Adipocyte (in vitro differentiated cells): ENCODE results near the gene SELENOO.
A peak's percentile ranks its signal among the peaks of the same experiment; 100 is the strongest.

Experiments
- DNase-seq: peaks from one replicate; pipeline ENCODE4 v3.0.0-alpha.2; 2015; ENCODE audit warnings: low read depth
- H3K27me3 ChIP-seq: replicated peaks from 2 replicates; pipeline ENCODE4 v1.7.0; 2013; ENCODE audit warnings: mild to moderate bottlenecking, low read length, moderate library complexity; ENCODE audit not compliant: control insufficient read depth, insufficient read depth
- H3K36me3 ChIP-seq: 2 replicates; pipeline ENCODE4 v1.7.0; 2013; ENCODE audit warnings: low read length, mild to moderate bottlenecking, moderate library complexity; ENCODE audit not compliant: control insufficient read depth, insufficient read depth, severe bottlenecking
- H3K4me1 ChIP-seq: 2 replicates; pipeline ENCODE4 v1.7.0; 2013; ENCODE audit warnings: mild to moderate bottlenecking, low read length, moderate library complexity; ENCODE audit not compliant: control insufficient read depth, insufficient read depth
- H3K4me3 ChIP-seq: 2 replicates; pipeline ENCODE4 v1.7.0; 2013; ENCODE audit warnings: mild to moderate bottlenecking, low read length, moderate library complexity
- H3K9ac ChIP-seq: 2 replicates; pipeline ENCODE4 v1.7.0; 2013; ENCODE audit warnings: mild to moderate bottlenecking, low read length, moderate library complexity
- H3K9me3 ChIP-seq: 2 replicates; pipeline ENCODE4 v1.7.0; 2013; ENCODE audit warnings: mild to moderate bottlenecking, low read length, moderate library complexity; ENCODE audit not compliant: control insufficient read depth

The SELENOO gene

DNA sequence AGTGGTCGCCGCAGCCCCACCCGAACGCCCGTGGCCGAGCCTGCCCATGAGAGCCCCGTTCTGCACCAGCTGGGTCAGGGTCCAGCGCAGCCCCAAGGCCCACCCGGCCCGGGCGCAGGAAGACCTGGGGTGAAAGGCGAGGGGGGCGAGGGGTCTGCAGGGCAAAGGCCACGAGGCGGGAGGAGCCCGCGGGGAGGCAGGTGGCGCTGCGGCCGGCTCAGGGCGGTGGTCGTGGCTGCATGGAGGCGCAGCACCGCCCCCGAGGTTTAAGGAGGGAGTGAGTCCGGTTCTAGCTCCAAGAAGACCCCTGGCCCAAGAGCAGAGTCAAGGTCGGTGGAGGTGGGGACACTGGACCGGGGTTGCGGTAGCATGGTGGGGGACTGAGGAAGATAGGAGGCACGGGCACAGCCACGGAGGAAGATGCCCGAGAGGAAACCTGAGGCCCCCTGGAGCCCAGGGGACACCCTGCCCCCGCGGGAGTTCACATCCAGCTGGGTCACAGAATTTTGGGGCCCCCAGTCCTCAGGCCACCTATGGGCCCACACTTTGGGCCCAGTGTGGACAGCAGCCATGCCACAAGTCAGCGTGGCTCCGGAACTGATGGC is 50.8 kb downstream of the SELENOO start:
- H3K36me3 ChIP-seq: peaks cover 10% of the 10 kb centered on the region
- H3K9me3 ChIP-seq: no peaks in the 10 kb centered on the region
- DNase-seq: no peak
- peak overlapping the region; percentile 89 for H3K4me3 ChIP-seq
- H3K27me3 ChIP-seq: no peaks in the 10 kb centered on the region
- H3K4me1 ChIP-seq: peaks cover 13% of the 10 kb centered on the region
- H3K9ac ChIP-seq: peak overlapping the region; percentile 94

DNA sequence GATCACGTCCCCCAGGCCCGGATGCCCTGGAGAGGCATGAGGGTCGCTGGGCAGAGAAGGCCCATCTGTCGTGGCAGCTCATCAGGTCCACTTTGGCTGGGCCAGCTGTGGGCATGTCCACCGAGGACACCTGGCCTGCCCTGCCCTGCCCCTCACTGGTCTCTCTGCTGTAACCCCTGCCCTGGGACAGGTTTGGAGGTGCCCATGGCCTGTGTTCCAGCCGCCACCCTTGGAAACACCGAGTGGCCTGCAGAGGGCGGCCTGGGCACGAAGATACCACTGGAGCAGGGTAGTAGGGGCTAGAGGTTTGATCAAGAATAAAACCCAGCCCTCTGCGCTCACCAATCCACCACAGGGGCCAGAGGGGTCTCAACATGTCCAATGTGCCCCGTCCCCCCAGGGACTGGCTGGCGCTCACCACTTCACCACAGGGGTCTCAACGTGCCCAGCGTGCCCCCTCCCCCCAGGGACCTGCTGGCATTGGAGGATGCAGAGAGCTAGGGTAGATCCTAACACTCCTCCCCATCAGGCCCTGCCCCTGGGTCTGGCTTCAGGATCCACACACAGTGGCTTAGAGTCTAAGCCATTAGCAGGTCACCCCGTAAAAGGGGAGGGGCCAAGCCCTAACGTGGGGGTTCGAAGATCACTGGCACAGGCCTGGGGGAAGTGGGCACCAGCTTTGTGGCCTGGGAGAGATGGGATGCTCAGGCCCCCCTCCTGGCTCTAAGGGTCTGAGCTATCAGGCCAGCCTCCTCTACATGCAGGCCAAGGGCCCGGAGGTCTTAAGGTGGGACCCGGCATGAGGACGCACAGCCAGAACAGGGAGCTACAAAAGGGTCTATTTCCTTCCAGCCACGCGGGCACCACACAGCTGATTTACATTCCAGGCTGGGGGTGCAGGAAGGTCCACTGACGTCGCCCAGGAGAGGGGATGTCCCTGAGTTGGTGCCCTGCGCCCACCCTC is 51.6 kb downstream of the SELENOO start:
- Histone ChIP-seq H3K9me3 (no peaks in the 10 kb centered on the region), H3K27me3 (no peaks in the 10 kb centered on the region), H3K4me1 (peaks cover 13% of the 10 kb centered on the region), H3K9ac (no peak overlapping the region), H3K36me3 (peaks cover 2% of the 10 kb centered on the region), H3K4me3 (no peak overlapping the region)
- DNase-seq: peak; percentile 86

DNA sequence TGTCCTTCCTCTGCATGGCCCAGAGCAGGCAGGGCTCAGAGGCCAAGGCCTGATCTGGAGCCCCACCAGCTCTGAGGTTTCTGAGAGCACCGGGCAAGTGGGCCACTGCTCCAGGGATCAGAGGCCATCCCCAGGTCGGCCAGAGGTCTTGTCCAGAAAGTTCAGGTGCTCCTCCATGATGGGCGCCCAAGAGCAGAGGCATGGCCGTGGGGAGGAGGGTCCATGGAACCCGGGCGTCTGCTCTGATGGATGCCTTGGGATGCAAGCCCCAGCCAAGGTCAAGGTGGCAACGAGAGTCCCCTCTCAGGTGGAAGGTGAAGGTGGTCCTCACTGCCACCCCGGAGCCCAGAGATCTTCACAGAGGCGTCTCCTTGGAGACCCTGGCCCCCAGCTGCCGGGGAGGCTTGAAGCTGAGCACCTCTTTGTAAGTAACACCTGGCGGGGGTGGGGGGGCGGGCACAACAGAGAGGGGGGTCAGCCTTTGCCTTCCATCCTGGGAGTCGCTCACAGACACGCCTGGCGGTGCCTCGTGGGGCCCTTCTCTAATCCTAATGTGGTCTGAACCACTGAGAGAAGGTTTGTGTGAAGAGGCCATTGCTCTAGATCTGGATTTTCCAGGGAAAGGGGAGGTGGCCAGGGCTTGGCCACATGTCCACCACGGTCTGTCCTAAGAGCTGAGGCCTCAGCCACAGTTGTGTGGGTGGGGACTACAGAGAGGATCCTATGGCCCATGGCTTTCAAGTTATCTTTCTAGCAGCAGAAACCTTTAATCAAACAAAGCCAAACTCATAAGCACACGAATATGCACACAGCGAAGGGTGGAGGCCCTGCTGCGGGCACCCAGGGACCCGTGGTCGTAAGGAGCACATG is 52.5 kb downstream of the SELENOO start:
- H3K36me3 ChIP-seq: no peaks in the 10 kb centered on the region
- DNase-seq: no peak
- H3K4me1 ChIP-seq: peaks cover 13% of the 10 kb centered on the region

DNA sequence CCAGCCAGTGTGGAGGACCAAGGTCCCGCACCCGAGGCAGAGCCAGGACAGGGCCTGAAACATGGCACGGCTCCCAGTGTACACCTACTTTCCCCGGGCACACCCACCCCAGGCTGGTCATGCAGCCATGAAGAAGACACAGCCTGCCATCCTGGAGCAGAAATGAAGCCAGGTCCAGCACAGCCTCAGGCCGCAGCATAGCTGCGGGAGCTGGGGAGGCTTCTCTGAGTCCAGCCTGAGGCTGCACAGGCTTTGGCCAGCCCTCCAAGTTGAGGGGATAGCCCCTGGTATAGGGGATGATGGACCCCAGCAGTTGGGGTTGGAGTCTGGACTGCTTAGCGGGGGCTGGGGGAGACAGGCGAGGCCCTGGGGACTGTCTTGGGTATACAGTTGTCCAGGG is 53.1 kb downstream of the SELENOO start:
- H3K9me3 ChIP-seq: no peaks in the 10 kb centered on the region
- H3K9ac ChIP-seq: no peak overlapping the region
- no peak overlapping the region for H3K4me3 ChIP-seq
- H3K4me1 ChIP-seq: peaks cover 13% of the 10 kb centered on the region
- H3K27me3 ChIP-seq: no peaks in the 10 kb centered on the region
- H3K36me3 ChIP-seq: no peaks in the 10 kb centered on the region
- no peak for DNase-seq

More for the DNA sequence above, 52.5 kb downstream of the SELENOO start:
- no peaks in the 10 kb centered on the region for H3K27me3 ChIP-seq
- H3K9me3 ChIP-seq: no peaks in the 10 kb centered on the region
- no peak overlapping the region for H3K4me3 ChIP-seq
- no peak overlapping the region for H3K9ac ChIP-seq

DNA sequence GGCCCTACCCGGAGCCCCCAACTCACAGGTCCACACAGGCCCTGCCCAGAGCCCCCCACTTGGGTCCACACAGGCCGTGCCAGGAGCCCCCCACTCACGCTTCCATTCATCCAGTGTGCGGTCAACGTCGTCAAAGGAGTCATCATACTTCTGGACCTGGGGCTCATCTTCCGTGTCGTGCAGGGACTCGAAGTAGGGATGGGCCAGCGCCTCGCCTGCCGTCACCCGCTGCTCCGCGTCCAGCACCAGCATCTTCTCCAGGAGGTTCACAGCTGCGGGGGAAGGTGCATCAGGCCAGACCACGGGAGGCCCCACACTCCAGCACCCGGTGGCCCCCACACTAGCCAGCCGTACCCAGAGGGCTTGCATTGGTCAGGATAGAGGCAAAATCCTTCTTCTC is 54.3 kb downstream of the SELENOO start:
- Histone ChIP-seq H3K4me1 (peaks cover 8% of the 10 kb centered on the region), H3K4me3 (no peak overlapping the region), H3K9ac (no peak overlapping the region), H3K27me3 (no peaks in the 10 kb centered on the region), H3K36me3 (no peaks in the 10 kb centered on the region), H3K9me3 (no peaks in the 10 kb centered on the region)
- DNase-seq: no peak

DNA sequence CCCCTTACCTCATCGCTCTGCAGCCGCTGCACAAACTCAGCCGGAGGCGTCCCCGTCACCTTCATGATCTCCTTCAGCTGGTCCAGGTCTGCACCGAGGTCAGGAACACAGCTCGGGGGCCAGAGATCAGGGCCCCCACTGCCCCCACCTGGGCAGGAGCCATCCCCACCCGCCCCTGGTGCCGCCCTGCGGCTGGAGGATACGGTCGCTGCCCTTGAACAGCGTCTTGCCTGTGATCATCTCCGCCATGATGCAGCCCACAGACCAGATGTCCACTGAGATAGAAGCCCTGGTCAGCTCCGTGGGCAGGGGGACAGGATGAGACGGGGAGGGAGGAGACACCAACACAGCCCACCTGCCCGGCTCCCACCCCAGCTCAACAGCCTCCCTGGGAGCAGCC is 54.8 kb downstream of the SELENOO start:
- Histone ChIP-seq H3K27me3 (no peaks in the 10 kb centered on the region), H3K4me3 (no peak overlapping the region), H3K36me3 (no peaks in the 10 kb centered on the region), H3K9me3 (no peaks in the 10 kb centered on the region), H3K9ac (no peak overlapping the region), H3K4me1 (peaks cover 6% of the 10 kb centered on the region)
- DNase-seq: no peak

DNA sequence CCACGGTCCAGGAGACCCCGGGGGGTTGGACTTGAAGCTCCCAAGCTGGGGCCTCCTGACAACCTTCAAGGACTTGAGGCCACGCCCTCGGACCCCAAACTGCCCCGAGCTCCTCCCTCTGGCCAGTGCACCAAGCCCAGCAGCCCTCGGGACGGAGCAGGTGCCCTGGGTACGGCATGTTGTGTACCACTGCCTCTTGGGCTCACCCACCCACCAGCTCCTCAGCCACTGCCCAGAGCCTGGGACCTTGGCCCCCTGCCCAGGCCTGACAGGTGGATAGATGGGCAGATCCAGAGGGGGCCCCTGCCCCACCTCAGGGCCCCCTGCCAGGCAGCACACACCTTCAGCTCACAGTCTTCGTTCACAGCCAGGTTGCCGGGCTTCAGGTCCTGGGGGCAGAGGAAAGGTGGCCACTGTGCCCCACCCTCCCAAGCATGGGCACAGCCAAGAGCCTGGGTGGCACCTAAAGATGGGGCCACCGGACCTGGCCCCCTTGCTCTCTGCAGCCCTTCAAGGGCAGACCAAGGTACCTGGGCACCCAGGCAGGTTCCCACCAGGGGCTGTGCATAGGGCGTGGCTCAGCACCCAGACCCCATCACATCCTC is 55.5 kb downstream of the SELENOO start:
- no peaks in the 10 kb centered on the region for H3K36me3 ChIP-seq

DNA sequence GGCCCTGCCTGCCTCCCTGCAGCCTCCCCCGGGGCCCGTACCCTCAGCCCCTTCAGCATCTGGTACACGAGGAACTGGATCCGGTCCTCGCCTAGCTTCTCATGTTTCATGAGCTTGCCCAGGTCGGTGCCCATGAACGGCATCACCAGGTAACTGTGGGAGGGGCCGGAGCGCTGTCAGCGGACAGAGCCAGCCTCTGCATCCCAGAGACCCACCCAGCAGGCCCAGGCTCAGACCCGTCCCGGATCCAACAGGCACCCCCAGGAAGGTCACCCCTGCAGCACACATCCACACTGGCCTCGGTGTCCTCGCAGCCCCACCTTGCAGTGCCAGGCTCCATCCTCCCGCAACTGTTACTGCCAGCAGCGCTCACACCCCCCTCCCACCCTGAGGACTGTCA is 56.2 kb downstream of the SELENOO start:
- Histone ChIP-seq H3K9ac (no peak overlapping the region), H3K4me3 (no peak overlapping the region), H3K36me3 (no peaks in the 10 kb centered on the region), H3K4me1 (peaks cover 8% of the 10 kb centered on the region), H3K9me3 (no peaks in the 10 kb centered on the region), H3K27me3 (no peaks in the 10 kb centered on the region)
- DNase-seq: no peak

More for the DNA sequence above, 55.5 kb downstream of the SELENOO start:
- Histone ChIP-seq H3K4me1 (peaks cover 6% of the 10 kb centered on the region), H3K9me3 (no peaks in the 10 kb centered on the region), H3K4me3 (no peak overlapping the region), H3K9ac (no peak overlapping the region), H3K27me3 (no peaks in the 10 kb centered on the region)
- DNase-seq: no peak

DNA sequence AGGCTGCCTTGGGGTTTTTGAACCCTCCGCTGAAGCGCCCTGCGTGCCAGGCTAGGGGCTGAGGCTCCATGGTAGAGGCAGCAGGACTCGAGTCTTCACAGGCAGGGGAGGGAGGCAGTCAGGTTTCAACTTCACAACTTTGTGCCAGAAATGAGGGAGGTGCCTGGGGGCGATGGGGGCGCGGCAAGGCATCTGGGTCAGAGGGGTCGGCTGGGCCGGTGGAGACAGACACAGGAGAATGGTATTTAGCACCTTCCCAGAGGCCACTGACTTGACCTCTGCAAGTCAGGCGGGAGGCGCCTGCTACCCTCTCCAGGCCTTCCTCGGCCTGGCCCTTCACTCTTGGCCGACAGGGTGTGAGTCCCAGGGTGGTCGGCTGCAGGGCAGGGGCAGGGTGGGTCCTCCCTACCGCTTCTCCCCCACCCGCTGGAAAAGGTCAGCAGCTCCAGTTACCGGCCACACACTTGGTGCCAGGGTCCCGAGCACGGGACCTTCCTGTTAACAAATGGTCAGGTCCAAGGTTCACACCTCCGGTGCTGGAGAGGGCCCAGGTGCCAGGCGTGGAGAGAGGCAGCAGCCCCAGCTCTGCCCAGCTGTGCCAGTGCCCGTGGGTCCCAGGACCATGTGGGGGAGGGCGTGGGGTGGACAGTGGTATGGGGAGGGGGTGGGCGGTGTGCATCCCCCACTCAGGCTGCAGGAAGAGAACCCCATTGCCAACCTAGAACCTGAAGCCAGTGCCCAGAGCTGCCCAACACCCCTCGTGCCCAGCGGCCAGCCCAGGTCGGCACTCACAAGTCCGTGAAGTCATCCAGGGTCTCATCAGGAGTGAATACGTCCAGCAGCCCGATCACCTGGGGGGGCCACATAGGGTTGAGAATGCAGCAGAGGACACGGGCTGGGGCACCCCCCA is 56.9 kb downstream of the SELENOO start:
- H3K27me3 ChIP-seq: no peaks in the 10 kb centered on the region
- no peaks in the 10 kb centered on the region for H3K36me3 ChIP-seq
- H3K4me3 ChIP-seq: no peak overlapping the region
- no peak overlapping the region for H3K9ac ChIP-seq
- no peaks in the 10 kb centered on the region for H3K9me3 ChIP-seq
- no peak for DNase-seq
- H3K4me1 ChIP-seq: peaks cover 10% of the 10 kb centered on the region
